Measurements from ENCODE around the gene GTF2A2.

The GTF2A2 gene

GRCh38 chr15:59596640-59597039 lies 60.7 kb downstream of the GTF2A2 start:
- no peak for DNase-seq

- no peak for DNase-seq
These were observed 61.8 kb downstream of the GTF2A2 start for GRCh38 chr15:59595434-59595915.

GRCh38 chr15:59594991-59595390 lies 62.3 kb downstream of the GTF2A2 start:
- no peak for DNase-seq

GRCh38 chr15:59594493-59594942 lies 62.8 kb downstream of the GTF2A2 start:
- DNase-seq, result no peak

- no peak for DNase-seq
These were observed 66.0 kb downstream of the GTF2A2 start for GRCh38 chr15:59591356-59591755.

GRCh38 chr15:59590027-59590426 lies 67.3 kb downstream of the GTF2A2 start:
- DNase-seq, result no peak
